ENCODE data around the gene ERVH48-1.
"Not testable (repeated sequence)": the region's sequence is repeated elsewhere in the genome, so short reads cannot be mapped to it uniquely, and the experiment has no call there.

DNA sequence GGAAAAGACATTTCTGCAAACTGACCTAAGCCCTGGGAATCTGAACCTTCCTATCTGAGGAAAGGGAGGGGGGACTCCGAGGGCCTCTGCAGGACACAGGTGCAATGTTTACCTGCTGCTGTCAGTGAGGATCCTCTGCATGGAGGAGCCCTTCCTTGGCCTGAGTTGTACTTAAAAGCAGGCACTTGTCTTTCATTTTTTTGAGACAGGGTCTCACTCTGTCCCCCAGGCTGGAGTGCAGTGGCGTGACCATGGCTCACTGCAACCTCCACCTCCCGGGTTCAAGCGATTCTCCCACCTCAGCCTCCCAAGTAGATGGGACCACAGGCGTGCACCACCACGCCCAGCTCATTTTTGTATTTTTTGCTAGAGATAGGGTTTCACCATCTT, 13.2 kb upstream of the ERVH48-1 start:
- not testable (repeated sequence) for TF ChIP-seq SP1 (CRISPR knock-in tag; conservative IDR thresholded peaks at IDR 0.05); ZNF423 (CRISPR knock-in tag; IDR thresholded peaks at IDR 0.05); ZNF263 (CRISPR knock-in tag; IDR thresholded peaks at IDR 0.05; ENCODE audit: low read depth)
- TF ChIP-seq, protein P1, sequence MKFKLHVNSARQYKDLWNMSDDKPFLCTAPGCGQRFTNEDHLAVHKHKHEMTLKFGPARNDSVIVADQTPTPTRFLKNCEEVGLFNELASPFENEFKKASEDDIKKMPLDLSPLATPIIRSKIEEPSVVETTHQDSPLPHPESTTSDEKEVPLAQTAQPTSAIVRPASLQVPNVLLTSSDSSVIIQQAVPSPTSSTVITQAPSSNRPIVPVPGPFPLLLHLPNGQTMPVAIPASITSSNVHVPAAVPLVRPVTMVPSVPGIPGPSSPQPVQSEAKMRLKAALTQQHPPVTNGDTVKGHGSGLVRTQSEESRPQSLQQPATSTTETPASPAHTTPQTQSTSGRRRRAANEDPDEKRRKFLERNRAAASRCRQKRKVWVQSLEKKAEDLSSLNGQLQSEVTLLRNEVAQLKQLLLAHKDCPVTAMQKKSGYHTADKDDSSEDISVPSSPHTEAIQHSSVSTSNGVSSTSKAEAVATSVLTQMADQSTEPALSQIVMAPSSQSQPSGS (CRISPR knock-in tag; IDR thresholded peaks at IDR 0.05; ENCODE audit: borderline replicate concordance, low read depth): not testable (repeated sequence)
- TF ChIP-seq, protein P2, sequence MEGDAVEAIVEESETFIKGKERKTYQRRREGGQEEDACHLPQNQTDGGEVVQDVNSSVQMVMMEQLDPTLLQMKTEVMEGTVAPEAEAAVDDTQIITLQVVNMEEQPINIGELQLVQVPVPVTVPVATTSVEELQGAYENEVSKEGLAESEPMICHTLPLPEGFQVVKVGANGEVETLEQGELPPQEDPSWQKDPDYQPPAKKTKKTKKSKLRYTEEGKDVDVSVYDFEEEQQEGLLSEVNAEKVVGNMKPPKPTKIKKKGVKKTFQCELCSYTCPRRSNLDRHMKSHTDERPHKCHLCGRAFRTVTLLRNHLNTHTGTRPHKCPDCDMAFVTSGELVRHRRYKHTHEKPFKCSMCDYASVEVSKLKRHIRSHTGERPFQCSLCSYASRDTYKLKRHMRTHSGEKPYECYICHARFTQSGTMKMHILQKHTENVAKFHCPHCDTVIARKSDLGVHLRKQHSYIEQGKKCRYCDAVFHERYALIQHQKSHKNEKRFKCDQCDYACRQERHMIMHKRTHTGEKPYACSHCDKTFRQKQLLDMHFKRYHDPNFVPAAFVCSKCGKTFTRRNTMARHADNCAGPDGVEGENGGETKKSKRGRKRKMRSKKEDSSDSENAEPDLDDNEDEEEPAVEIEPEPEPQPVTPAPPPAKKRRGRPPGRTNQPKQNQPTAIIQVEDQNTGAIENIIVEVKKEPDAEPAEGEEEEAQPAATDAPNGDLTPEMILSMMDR (IDR thresholded peaks at IDR 0.05): not testable (repeated sequence)
- TF ChIP-seq, protein P3, sequence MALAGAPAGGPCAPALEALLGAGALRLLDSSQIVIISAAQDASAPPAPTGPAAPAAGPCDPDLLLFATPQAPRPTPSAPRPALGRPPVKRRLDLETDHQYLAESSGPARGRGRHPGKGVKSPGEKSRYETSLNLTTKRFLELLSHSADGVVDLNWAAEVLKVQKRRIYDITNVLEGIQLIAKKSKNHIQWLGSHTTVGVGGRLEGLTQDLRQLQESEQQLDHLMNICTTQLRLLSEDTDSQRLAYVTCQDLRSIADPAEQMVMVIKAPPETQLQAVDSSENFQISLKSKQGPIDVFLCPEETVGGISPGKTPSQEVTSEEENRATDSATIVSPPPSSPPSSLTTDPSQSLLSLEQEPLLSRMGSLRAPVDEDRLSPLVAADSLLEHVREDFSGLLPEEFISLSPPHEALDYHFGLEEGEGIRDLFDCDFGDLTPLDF (CRISPR knock-in tag; IDR thresholded peaks at IDR 0.05): not testable (repeated sequence)

Measured in WTC11 (cell line).